IMR-90 (cell line): ENCODE results near the gene FLNA. TPM values are rescaled to one million over a fixed set of nuclear protein-coding genes. Genes with fewer than 3 reads are reported as not detected.

Experiments
- ATAC-seq: fragments of 200-7000 bp; cut with Tn5 transposase; 2 replicates; pipeline ENCODE4 v1.9.1; 2020; ENCODE audit warnings: low read depth, mild to moderate bottlenecking, moderate library complexity
- BruUV-seq: library from RNA; stranded (reverse); fragments of 400-500 nt; replicated peaks from 2 replicates; lab custom pipeline; 2021; lab: Mats Ljungman, UMichigan
- CTCF ChIA-PET: fragments of 300-600 bp; formaldehyde crosslinking; extraction: SDS; loops from one replicate; lab custom pipeline; 2021; ENCODE audit warnings: antibody characterized with exemption; lab: Yijun Ruan, JAX
- POLR2A ChIA-PET: fragments of 300-600 bp; sonication (Branson Sonifier 250); formaldehyde crosslinking; loops from one replicate; lab custom pipeline; 2022; ENCODE audit warnings: antibody characterized with exemption; ENCODE audit not compliant: unreplicated experiment; lab: Charles Lee
- DNase-seq: peaks from one replicate; pipeline ENCODE4 v3.0.0; 2013
- H2AFZ ChIP-seq: replicated peaks from 2 replicates; pipeline ENCODE3; 2013; ENCODE audit warnings: low read length, mild to moderate bottlenecking; ENCODE audit not compliant: poor library complexity
- H2AK5ac ChIP-seq: 2 replicates; pipeline ENCODE4 v1.6.1; 2013; ENCODE audit warnings: low read depth, low read length, inconsistent platforms
- H2AK9ac ChIP-seq: replicated peaks from 2 replicates; pipeline ENCODE3; 2013; ENCODE audit warnings: mild to moderate bottlenecking, low read depth, low read length, moderate library complexity; ENCODE audit not compliant: poor library complexity
- H2BK120ac ChIP-seq: 2 replicates; pipeline ENCODE4 v1.6.1; 2013; ENCODE audit warnings: low read depth, low read length, inconsistent platforms
- H2BK15ac ChIP-seq: 3 replicates; pipeline ENCODE4 v1.6.1; 2013; ENCODE audit warnings: low read depth, low read length, inconsistent platforms
- H2BK20ac ChIP-seq: 2 replicates; pipeline ENCODE4 v1.6.1; 2013; ENCODE audit warnings: low read depth, mild to moderate bottlenecking, inconsistent platforms, low read length, moderate library complexity
- H2BK5ac ChIP-seq: 2 replicates; pipeline ENCODE4 v1.6.1; 2013; ENCODE audit warnings: mild to moderate bottlenecking, low read depth, low read length, inconsistent platforms; ENCODE audit not compliant: poor library complexity, severe bottlenecking
- H3K14ac ChIP-seq: replicated peaks from 2 replicates; pipeline ENCODE4 v1.6.1; 2013; ENCODE audit warnings: low read depth, low read length, inconsistent platforms
- H3K18ac ChIP-seq: 2 replicates; pipeline ENCODE4 v1.6.1; 2013; ENCODE audit warnings: low read depth, low read length, control low read depth
- H3K23ac ChIP-seq: 2 replicates; pipeline ENCODE4 v1.6.1; 2013; ENCODE audit warnings: low read depth, low read length, inconsistent platforms
- H3K27ac ChIP-seq: 2 replicates; pipeline ENCODE4 v1.5.1; 2013; ENCODE audit warnings: mild to moderate bottlenecking, control low read depth, low read length; ENCODE audit not compliant: insufficient read depth
- H3K27me3 ChIP-seq: 2 replicates; pipeline ENCODE4 v1.6.1; 2013; ENCODE audit warnings: low read length; ENCODE audit not compliant: control insufficient read depth, insufficient read depth
- H3K36me3 ChIP-seq: 2 replicates; pipeline ENCODE4 v1.6.1; 2013; ENCODE audit warnings: low read length, mixed read lengths; ENCODE audit not compliant: control insufficient read depth, insufficient read depth
- H3K4ac ChIP-seq: 2 replicates; pipeline ENCODE4 v1.6.1; 2013; ENCODE audit warnings: low read depth, low read length, inconsistent platforms
- H3K4me1 ChIP-seq: 2 replicates; pipeline ENCODE4 v1.6.1; 2013; ENCODE audit warnings: low read length, mixed read lengths; ENCODE audit not compliant: control insufficient read depth, insufficient read depth
- H3K4me2 ChIP-seq: 2 replicates; pipeline ENCODE4 v1.6.1; 2013; ENCODE audit warnings: low read depth, mild to moderate bottlenecking, control low read depth, low read length, moderate library complexity
- H3K4me3 ChIP-seq: 2 replicates; pipeline ENCODE4 v1.5.1; 2013; ENCODE audit warnings: low read depth, mild to moderate bottlenecking, control low read depth, low read length, moderate library complexity; ENCODE audit not compliant: insufficient read depth
- H3K56ac ChIP-seq: 2 replicates; pipeline ENCODE4 v1.6.1; 2013; ENCODE audit warnings: low read length, inconsistent platforms; ENCODE audit not compliant: insufficient read depth; ENCODE audit errors: extremely low read depth
- H3K79me1 ChIP-seq, 2 experiments: 2 replicates each; pipeline ENCODE4 v1.6.1; 2013; ENCODE audit warnings: low read length in 2 of 2, inconsistent platforms in 1 of 2, low read depth in 1 of 2
- H3K9ac ChIP-seq: 2 replicates; pipeline ENCODE4 v1.6.1; 2013; ENCODE audit warnings: low read depth, low read length, control low read depth
- H3K9me1 ChIP-seq: 2 replicates; pipeline ENCODE4 v1.6.1; 2013; ENCODE audit warnings: low read length, inconsistent platforms; ENCODE audit not compliant: insufficient read depth
- H3K9me3 ChIP-seq: 2 replicates; pipeline ENCODE4 v1.6.1; 2013; ENCODE audit warnings: low read length; ENCODE audit not compliant: control insufficient read depth, insufficient read depth
- H4K20me1 ChIP-seq: 2 replicates; pipeline ENCODE4 v1.6.1; 2013; ENCODE audit warnings: low read length, inconsistent platforms; ENCODE audit not compliant: insufficient read depth
- H4K5ac ChIP-seq: 2 replicates; pipeline ENCODE4 v1.6.1; 2013; ENCODE audit warnings: mild to moderate bottlenecking, low read depth, low read length, control low read depth
- H4K8ac ChIP-seq, 2 experiments: 2 replicates each; pipeline ENCODE4 v1.6.1; 2013; ENCODE audit warnings: low read depth in 2 of 2, low read length in 2 of 2, control low read depth in 1 of 2, inconsistent platforms in 1 of 2
- H4K91ac ChIP-seq: 2 replicates; pipeline ENCODE4 v1.6.1; 2013; ENCODE audit warnings: low read depth, low read length, inconsistent platforms; ENCODE audit not compliant: insufficient read depth
- BHLHE40 ChIP-seq: fragments of 150-350 bp; IDR thresholded peaks from 2 replicates; pipeline ENCODE4 v1.6.1; 2016; ENCODE audit warnings: mild to moderate bottlenecking, low read depth, low read length
- CEBPB ChIP-seq: IDR thresholded peaks from 2 replicates; pipeline ENCODE4 v1.6.1; 2012; ENCODE audit warnings: low read depth, low read length, improper control_type of control experiment
- CHD1 ChIP-seq: IDR thresholded peaks from 2 replicates; pipeline ENCODE4 v1.6.1; 2012; ENCODE audit warnings: low read depth, low read length, improper control_type of control experiment
- FOS ChIP-seq: fragments of 150-350 bp; IDR thresholded peaks from 2 replicates; pipeline ENCODE4 v1.6.1; 2016; ENCODE audit warnings: low read depth, low read length
- MAFK ChIP-seq: IDR thresholded peaks from 2 replicates; pipeline ENCODE4 v1.6.1; 2012; ENCODE audit warnings: low read depth, low read length, improper control_type of control experiment
- MAZ ChIP-seq: IDR thresholded peaks from 2 replicates; pipeline ENCODE4 v1.6.1; 2012; ENCODE audit warnings: low read depth, mild to moderate bottlenecking, low read length, improper control_type of control experiment, moderate library complexity, borderline replicate concordance
- MXI1 ChIP-seq: IDR thresholded peaks from 2 replicates; pipeline ENCODE4 v1.6.1; 2012; ENCODE audit warnings: low read depth, mild to moderate bottlenecking, low read length, moderate library complexity, borderline replicate concordance
- POLR2A ChIP-seq: IDR thresholded peaks from 2 replicates; pipeline ENCODE4 v1.6.1; 2012; ENCODE audit warnings: mild to moderate bottlenecking, low read depth, low read length
- RAD21 ChIP-seq: IDR thresholded peaks from 2 replicates; pipeline ENCODE4 v1.6.1; 2012; ENCODE audit warnings: low read length, improper control_type of control experiment
- RCOR1 ChIP-seq: IDR thresholded peaks from 2 replicates; pipeline ENCODE4 v1.6.1; 2012; ENCODE audit warnings: mild to moderate bottlenecking, low read length, improper control_type of control experiment; ENCODE audit not compliant: insufficient replicate concordance
- RFX5 ChIP-seq: IDR thresholded peaks from 2 replicates; pipeline ENCODE4 v1.8.0; 2012; ENCODE audit warnings: low read depth, mild to moderate bottlenecking, low read length, moderate library complexity
- SMC3 ChIP-seq: fragments of 150-350 bp; IDR thresholded peaks from 2 replicates; pipeline ENCODE4 v1.6.1; 2016; ENCODE audit warnings: low read depth, mild to moderate bottlenecking, antibody characterized with exemption, low read length, moderate library complexity
- whole genome bisulfite sequencing, 2 experiments: methylation state at CpG; one replicate each; pipeline versions ENCODE4 v1.1.5 to v1.1.7; 2013; ENCODE audit warnings: missing lambda C conversion rate in 2 of 2; ENCODE audit not compliant: insufficient read length in 1 of 2; ENCODE audit errors: extremely low coverage in 2 of 2; 5-methylcytosine and 5-hydroxymethylcytosine counted together
- dilution Hi-C: fragments of 300-500 bp; cut with HindIII; formaldehyde crosslinking; loops from one replicate; pipeline ENCODE4 v1.14.3; 2018; ENCODE audit warnings: low sequenced_read_pairs; ENCODE audit not compliant: unreplicated experiment
- in situ Hi-C: fragments of 300-500 bp; cut with MboI; formaldehyde crosslinking; loops from 3 replicates; pipeline ENCODE4 v1.14.3; 2019; ENCODE audit warnings: low sequenced_read_pairs, inconsistent platforms, mixed read lengths
- intact Hi-C: fragments of 100-400 bp; cut with micrococcal nuclease; formaldehyde crosslinking; loops from 2 replicates; pipeline ENCODE4 v1.10.0; 2022
- polyA plus RNA-seq, 3 experiments: library from polyadenylated mRNA; depleted of rRNA; stranded (reverse); fragments of >200 nt; gene quantifications; 2 replicates each; pipeline ENCODE4 v1.2.3, GENCODE V29; 2012; ENCODE audit warnings: low replicate concordance in 1 of 3
- total RNA-seq: library from RNA; depleted of rRNA; stranded (reverse); fragments of >200 nt; gene quantifications from 2 replicates; pipeline ENCODE4 v1.2.3, GENCODE V29; 2012
- TF ChIP-seq, protein P1 (sequence below): conservative IDR thresholded peaks from 2 replicates; pipeline ENCODE4 v1.5.1; 2012; ENCODE audit warnings: mild to moderate bottlenecking, low read depth, low read length, improper control_type of control experiment
- TF ChIP-seq, protein P2 (sequence below): fragments of 150-350 bp; IDR thresholded peaks from 2 replicates; pipeline ENCODE4 v1.6.1; 2017; ENCODE audit warnings: mild to moderate bottlenecking, antibody characterized with exemption, low read length, low read depth
- TF ChIP-seq, protein P3 (sequence below): fragments of 150-350 bp; IDR thresholded peaks from 2 replicates; pipeline ENCODE4 v1.6.1; 2016; ENCODE audit warnings: low read depth, mild to moderate bottlenecking, low read length, moderate library complexity, borderline replicate concordance

FLNA gene
- total and polyA plus RNA-seq, 2 of the 4 experiments (the other 2 are of a cell fraction): 1,356 to 1,357 TPM

DNA sequence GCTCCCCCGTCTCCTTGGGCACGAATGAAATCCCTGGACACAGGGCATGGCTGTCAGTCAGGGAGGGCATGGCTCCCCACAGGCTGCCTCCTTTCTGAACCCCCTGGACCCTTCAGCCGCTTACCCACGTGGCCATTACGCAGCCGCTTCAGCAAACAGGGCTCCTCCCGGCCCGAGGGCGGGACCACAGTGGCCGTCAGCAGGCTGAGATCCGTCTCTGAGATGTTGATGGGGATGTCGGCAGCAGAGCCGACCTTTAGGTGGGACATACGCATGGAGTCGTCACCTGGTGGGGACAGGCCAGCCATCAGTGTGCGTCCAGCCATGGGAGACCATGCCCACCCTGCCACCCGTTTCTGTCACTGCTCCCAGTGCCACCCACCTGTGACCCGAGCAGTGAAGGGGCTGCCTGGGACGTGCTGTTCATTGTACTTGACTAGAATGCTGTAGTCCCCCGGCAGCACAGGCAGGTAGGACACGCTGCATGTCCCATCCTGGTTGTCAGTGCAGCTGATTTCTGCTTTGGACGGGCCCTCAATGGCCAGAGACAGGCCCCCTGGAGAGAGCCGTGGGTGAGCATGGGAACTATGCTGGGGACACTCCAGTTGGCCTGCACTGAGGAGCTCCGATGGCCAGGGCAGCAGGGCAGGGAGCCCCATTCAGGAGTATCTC is 21.1 kb downstream of the FLNA start:
- no peak overlapping the region for H4K8ac ChIP-seq
- H4K5ac ChIP-seq: no peak overlapping the region
- peak overlapping the region; percentile 56 for H2AFZ ChIP-seq
- peaks cover 100% of the 10 kb centered on the region for H4K20me1 ChIP-seq
- in situ Hi-C loops (no loop called here), dilution Hi-C loops (no loop called here), intact Hi-C loops (no loop called here)
- ATAC-seq (no peak), DNase-seq (no peak)
- H3K4ac ChIP-seq: no peak overlapping the region
- WGBS, 2 experiments: 78% methylated on average over 15 of the region's 24 CpGs; no CpG with 5 or more reads in 1 of the 2 experiments
- H3K79me1 ChIP-seq: peaks cover 5 to 41% of the 10 kb centered on the region in 2 experiments; a peak in 3 of 4 replicates
- H3K56ac ChIP-seq: no peak overlapping the region
- no peak overlapping the region for H4K91ac ChIP-seq
- BruUV-seq: no TSS peak
- H2BK5ac ChIP-seq: no peak overlapping the region
- no peak overlapping the region for H3K9ac ChIP-seq
- no peak overlapping the region for H3K27ac ChIP-seq
- no peaks in the 10 kb centered on the region for H3K4me1 ChIP-seq
- peak overlapping the region; percentile 84 for H2AK9ac ChIP-seq
- no peak overlapping the region for H3K14ac ChIP-seq
- no peak overlapping the region for H3K4me2 ChIP-seq
- no peak overlapping the region for H2BK15ac ChIP-seq
- no peak overlapping the region for H3K18ac ChIP-seq
- H3K36me3 ChIP-seq: peaks cover 98% of the 10 kb centered on the region
- CTCF ChIA-PET: no interaction called here
- POLR2A ChIA-PET: no interaction called here
- H2BK20ac ChIP-seq: no peak overlapping the region
- H3K4me3 ChIP-seq: no peak overlapping the region
- no peaks in the 10 kb centered on the region for H3K9me1 ChIP-seq
- TF ChIP-seq SMC3: no peak
- no peak for TF ChIP-seq BHLHE40
- TF ChIP-seq MXI1: no peak
- TF ChIP-seq, protein P1, sequence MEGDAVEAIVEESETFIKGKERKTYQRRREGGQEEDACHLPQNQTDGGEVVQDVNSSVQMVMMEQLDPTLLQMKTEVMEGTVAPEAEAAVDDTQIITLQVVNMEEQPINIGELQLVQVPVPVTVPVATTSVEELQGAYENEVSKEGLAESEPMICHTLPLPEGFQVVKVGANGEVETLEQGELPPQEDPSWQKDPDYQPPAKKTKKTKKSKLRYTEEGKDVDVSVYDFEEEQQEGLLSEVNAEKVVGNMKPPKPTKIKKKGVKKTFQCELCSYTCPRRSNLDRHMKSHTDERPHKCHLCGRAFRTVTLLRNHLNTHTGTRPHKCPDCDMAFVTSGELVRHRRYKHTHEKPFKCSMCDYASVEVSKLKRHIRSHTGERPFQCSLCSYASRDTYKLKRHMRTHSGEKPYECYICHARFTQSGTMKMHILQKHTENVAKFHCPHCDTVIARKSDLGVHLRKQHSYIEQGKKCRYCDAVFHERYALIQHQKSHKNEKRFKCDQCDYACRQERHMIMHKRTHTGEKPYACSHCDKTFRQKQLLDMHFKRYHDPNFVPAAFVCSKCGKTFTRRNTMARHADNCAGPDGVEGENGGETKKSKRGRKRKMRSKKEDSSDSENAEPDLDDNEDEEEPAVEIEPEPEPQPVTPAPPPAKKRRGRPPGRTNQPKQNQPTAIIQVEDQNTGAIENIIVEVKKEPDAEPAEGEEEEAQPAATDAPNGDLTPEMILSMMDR: no peak
- TF ChIP-seq RFX5: no peak
- TF ChIP-seq, protein P2, sequence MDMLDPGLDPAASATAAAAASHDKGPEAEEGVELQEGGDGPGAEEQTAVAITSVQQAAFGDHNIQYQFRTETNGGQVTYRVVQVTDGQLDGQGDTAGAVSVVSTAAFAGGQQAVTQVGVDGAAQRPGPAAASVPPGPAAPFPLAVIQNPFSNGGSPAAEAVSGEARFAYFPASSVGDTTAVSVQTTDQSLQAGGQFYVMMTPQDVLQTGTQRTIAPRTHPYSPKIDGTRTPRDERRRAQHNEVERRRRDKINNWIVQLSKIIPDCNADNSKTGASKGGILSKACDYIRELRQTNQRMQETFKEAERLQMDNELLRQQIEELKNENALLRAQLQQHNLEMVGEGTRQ: no peak
- TF ChIP-seq CHD1: no peak
- TF ChIP-seq FOS: no peak
- TF ChIP-seq, protein P3, sequence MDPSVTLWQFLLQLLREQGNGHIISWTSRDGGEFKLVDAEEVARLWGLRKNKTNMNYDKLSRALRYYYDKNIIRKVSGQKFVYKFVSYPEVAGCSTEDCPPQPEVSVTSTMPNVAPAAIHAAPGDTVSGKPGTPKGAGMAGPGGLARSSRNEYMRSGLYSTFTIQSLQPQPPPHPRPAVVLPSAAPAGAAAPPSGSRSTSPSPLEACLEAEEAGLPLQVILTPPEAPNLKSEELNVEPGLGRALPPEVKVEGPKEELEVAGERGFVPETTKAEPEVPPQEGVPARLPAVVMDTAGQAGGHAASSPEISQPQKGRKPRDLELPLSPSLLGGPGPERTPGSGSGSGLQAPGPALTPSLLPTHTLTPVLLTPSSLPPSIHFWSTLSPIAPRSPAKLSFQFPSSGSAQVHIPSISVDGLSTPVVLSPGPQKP: no peak
- TF ChIP-seq MAZ: no peak
- no peak for TF ChIP-seq RCOR1
- no peak for TF ChIP-seq CEBPB
- TF ChIP-seq MAFK: no peak
- TF ChIP-seq RAD21: no peak
- TF ChIP-seq POLR2A: no peak
- H3K9me3 ChIP-seq: no peaks in the 10 kb centered on the region
- no peaks in the 10 kb centered on the region for H3K27me3 ChIP-seq
- H3K23ac ChIP-seq: no peak overlapping the region
- no peak overlapping the region for H2BK120ac ChIP-seq
- no peak overlapping the region for H2AK5ac ChIP-seq
